Fibroblast of lung (primary cell): ENCODE results near the gene WIPF1. TPM values are rescaled to one million over a fixed set of nuclear protein-coding genes. Genes with fewer than 3 reads are reported as not detected.

Experiments
- DNase-seq, 2 donors: peaks; one replicate each; pipeline versions ENCODE4 v3.0.0 to v3.0.0-alpha.2; 2010; ENCODE audit warnings: low read depth in 2 of 2
- H2AFZ ChIP-seq: 2 replicates; pipeline ENCODE4 v1.5.1; 2012; ENCODE audit warnings: low read length, control low read depth, inconsistent platforms
- H3K27ac ChIP-seq: 2 replicates; pipeline ENCODE4 v1.5.1; 2011; ENCODE audit warnings: low read length, control low read depth; ENCODE audit not compliant: insufficient read depth
- H3K27me3 ChIP-seq: 2 replicates; pipeline ENCODE4 v1.5.1; 2011; ENCODE audit warnings: mild to moderate bottlenecking, low read length; ENCODE audit not compliant: control insufficient read depth, insufficient read depth
- H3K36me3 ChIP-seq: 2 replicates; pipeline ENCODE4 v1.5.1; 2011; ENCODE audit warnings: low read length; ENCODE audit not compliant: control insufficient read depth, insufficient read depth
- H3K4me1 ChIP-seq: 2 replicates; pipeline ENCODE4 v1.5.1; 2011; ENCODE audit warnings: low read length; ENCODE audit not compliant: control insufficient read depth, insufficient read depth; ENCODE audit errors: extremely low read depth
- H3K4me2 ChIP-seq: 2 replicates; pipeline ENCODE4 v1.5.1; 2011; ENCODE audit warnings: low read length, control low read depth; ENCODE audit not compliant: insufficient read depth; ENCODE audit errors: extremely low read depth
- H3K4me3 ChIP-seq, 4 experiments: fragments of 200-600 bp in 1 of 4; sonication (generic) in 1 of 4; replicated peaks in 1 of 4; 2 replicates each; pipeline ENCODE4 v1.5.1; 2011 to 2016; ENCODE audit warnings: low read length in 4 of 4, low read depth in 3 of 4, mild to moderate bottlenecking in 3 of 4, control low read depth in 2 of 4, inconsistent platforms in 1 of 4, mixed read lengths in 1 of 4; ENCODE audit not compliant: insufficient read depth in 1 of 4; ENCODE audit errors: control extremely low read depth in 1 of 4
- H3K79me2 ChIP-seq: 2 replicates; pipeline ENCODE4 v1.5.1; 2012; ENCODE audit warnings: mild to moderate bottlenecking, low read length, inconsistent platforms; ENCODE audit not compliant: control insufficient read depth, insufficient read depth
- H3K9ac ChIP-seq: 2 replicates; pipeline ENCODE4 v1.5.1; 2011; ENCODE audit warnings: mild to moderate bottlenecking, low read length, control low read depth; ENCODE audit not compliant: insufficient read depth
- H3K9me3 ChIP-seq: 2 replicates; pipeline ENCODE4 v1.5.1; 2012; ENCODE audit warnings: low read depth, low read length; ENCODE audit not compliant: control insufficient read depth, insufficient read depth
- H4K20me1 ChIP-seq: 2 replicates; pipeline ENCODE4 v1.5.1; 2011; ENCODE audit warnings: low read length; ENCODE audit not compliant: control insufficient read depth, insufficient read depth; ENCODE audit errors: extremely low read depth
- EZH2 ChIP-seq: IDR thresholded peaks from 2 replicates; pipeline ENCODE4 v1.5.1; 2012; ENCODE audit warnings: low read length, control low read depth, mild to moderate bottlenecking; ENCODE audit errors: missing control alignments
- polyA plus RNA-seq, 2 donors: library from polyadenylated mRNA; depleted of rRNA in 1 of 2; stranded (reverse) in 1 of 2; unstranded in 1 of 2; fragments of >200 nt; gene quantifications; 2 replicates each; pipeline ENCODE4 v1.2.1, GENCODE V29; 2011 to 2012; ENCODE audit warnings: missing spikeins in 1 of 2
- total RNA-seq: library from RNA; depleted of rRNA; stranded (reverse); fragments of >200 nt; gene quantifications from 2 replicates; pipeline ENCODE4 v1.2.1, GENCODE V29; 2014
- TF ChIP-seq, protein P1 (sequence below), 2 donors: IDR thresholded peaks in 1 of 2; conservative IDR thresholded peaks in 1 of 2; 1 replicate in 1 of 2; 2 replicates in 1 of 2; pipeline ENCODE4 v1.5.1; 2011 to 2012; ENCODE audit warnings: low read length in 2 of 2, control low read depth in 1 of 2, inconsistent platforms in 1 of 2, low read depth in 1 of 2, mild to moderate bottlenecking in 1 of 2

The WIPF1 gene
- total and polyA plus RNA-seq, 2 donors (not counting 1 experiment from before 2014, with no cell fraction given), result 10.7 to 23.6 TPM

DNA sequence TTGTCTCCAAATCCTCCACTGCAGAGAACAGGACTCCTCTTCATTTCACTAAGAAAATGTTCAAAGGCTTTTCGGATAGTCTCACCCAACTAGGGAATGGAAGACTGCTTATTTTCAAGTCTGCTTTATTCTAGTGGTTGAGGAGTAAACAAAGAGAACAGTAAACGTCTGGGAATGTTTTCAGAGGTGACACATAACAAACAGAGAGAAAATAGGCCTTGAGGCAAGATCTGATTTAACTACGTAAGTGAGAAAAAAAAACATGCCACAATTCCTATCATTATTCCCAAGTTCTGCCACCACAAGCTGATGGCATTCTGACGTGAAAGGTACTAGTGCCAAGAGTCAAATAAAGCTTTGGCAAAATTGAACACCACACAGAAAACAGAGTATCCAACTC, 16.7 kb upstream of the WIPF1 start:
- H3K4me3 ChIP-seq, result no peak overlapping the region
- no peaks in the 10 kb centered on the region for H3K79me2 ChIP-seq
- no peak overlapping the region for H2AFZ ChIP-seq
- H3K4me2 ChIP-seq, result no peak overlapping the region
- H3K4me1 ChIP-seq, result peaks cover 10% of the 10 kb centered on the region
- H3K27me3 ChIP-seq, result no peaks in the 10 kb centered on the region
- H4K20me1 ChIP-seq, result no peaks in the 10 kb centered on the region
- H3K9me3 ChIP-seq, result no peaks in the 10 kb centered on the region
- peak; percentile 43 to 91 for DNase-seq
- no peak overlapping the region for H3K27ac ChIP-seq
- TF ChIP-seq, protein P1, sequence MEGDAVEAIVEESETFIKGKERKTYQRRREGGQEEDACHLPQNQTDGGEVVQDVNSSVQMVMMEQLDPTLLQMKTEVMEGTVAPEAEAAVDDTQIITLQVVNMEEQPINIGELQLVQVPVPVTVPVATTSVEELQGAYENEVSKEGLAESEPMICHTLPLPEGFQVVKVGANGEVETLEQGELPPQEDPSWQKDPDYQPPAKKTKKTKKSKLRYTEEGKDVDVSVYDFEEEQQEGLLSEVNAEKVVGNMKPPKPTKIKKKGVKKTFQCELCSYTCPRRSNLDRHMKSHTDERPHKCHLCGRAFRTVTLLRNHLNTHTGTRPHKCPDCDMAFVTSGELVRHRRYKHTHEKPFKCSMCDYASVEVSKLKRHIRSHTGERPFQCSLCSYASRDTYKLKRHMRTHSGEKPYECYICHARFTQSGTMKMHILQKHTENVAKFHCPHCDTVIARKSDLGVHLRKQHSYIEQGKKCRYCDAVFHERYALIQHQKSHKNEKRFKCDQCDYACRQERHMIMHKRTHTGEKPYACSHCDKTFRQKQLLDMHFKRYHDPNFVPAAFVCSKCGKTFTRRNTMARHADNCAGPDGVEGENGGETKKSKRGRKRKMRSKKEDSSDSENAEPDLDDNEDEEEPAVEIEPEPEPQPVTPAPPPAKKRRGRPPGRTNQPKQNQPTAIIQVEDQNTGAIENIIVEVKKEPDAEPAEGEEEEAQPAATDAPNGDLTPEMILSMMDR (conservative IDR thresholded peaks at IDR 0.05 in 1 of 2, IDR thresholded peaks at IDR 0.05 in 1 of 2; ENCODE audit: low read depth in 1 of 2, low read length in 2 of 2), result no peak
- TF ChIP-seq EZH2, result no peak
- H3K36me3 ChIP-seq, result no peaks in the 10 kb centered on the region
- H3K9ac ChIP-seq, result no peak overlapping the region

- no peaks in the 10 kb centered on the region for H3K36me3 ChIP-seq
- H3K27ac ChIP-seq, result no peak overlapping the region
- H3K79me2 ChIP-seq, result no peaks in the 10 kb centered on the region
- no peaks in the 10 kb centered on the region for H3K27me3 ChIP-seq
- no peak overlapping the region for H3K4me2 ChIP-seq
- H2AFZ ChIP-seq, result no peak overlapping the region
- no peaks in the 10 kb centered on the region for H3K9me3 ChIP-seq
- no peak for DNase-seq
- H3K4me1 ChIP-seq, result peaks cover 10% of the 10 kb centered on the region
- H3K4me3 ChIP-seq, result no peak overlapping the region
- no peaks in the 10 kb centered on the region for H4K20me1 ChIP-seq
- H3K9ac ChIP-seq, result no peak overlapping the region
- TF ChIP-seq, protein P1 (conservative IDR thresholded peaks at IDR 0.05 in 1 of 2, IDR thresholded peaks at IDR 0.05 in 1 of 2; ENCODE audit: low read depth in 1 of 2, low read length in 2 of 2), result no peak
- no peak for TF ChIP-seq EZH2
Measured at GRCh38 chr2:174613531-174613930, 15.9 kb upstream of the WIPF1 start.

GRCh38 chr2:174612970-174613369, 15.4 kb upstream of the WIPF1 start:
- TF ChIP-seq, protein P1 (conservative IDR thresholded peaks at IDR 0.05 in 1 of 2, IDR thresholded peaks at IDR 0.05 in 1 of 2; ENCODE audit: low read depth in 1 of 2, low read length in 2 of 2), result no peak
- no peak for TF ChIP-seq EZH2
- H4K20me1 ChIP-seq, result no peaks in the 10 kb centered on the region
- no peaks in the 10 kb centered on the region for H3K36me3 ChIP-seq
- no peak overlapping the region for H3K9ac ChIP-seq
- peaks cover 10% of the 10 kb centered on the region for H3K4me1 ChIP-seq
- H3K79me2 ChIP-seq, result no peaks in the 10 kb centered on the region
- no peak for DNase-seq
- no peak overlapping the region for H3K4me3 ChIP-seq
- no peak overlapping the region for H3K4me2 ChIP-seq
- no peak overlapping the region for H2AFZ ChIP-seq
- H3K9me3 ChIP-seq, result no peaks in the 10 kb centered on the region
- no peaks in the 10 kb centered on the region for H3K27me3 ChIP-seq
- H3K27ac ChIP-seq, result no peak overlapping the region
